Measurements from ENCODE around the gene LINC01488. TPM values are rescaled to one million over a fixed set of nuclear protein-coding genes. Genes with fewer than 3 reads are reported as not detected.

The LINC01488 gene
- total RNA-seq: not detected in 2 replicates

GRCh38 chr11:69481393-69481844 lies at the start of gene LINC01488:
Gene LINC01488, plus strand, starts transcription at chr11:69481663.

Other genes with a start within 250 kb of the LINC01488 start
- 0.62 and 5.2 TPM in 2 replicates for gene MYEOV, start 187.5 kb upstream of the LINC01488 start, total RNA-seq
- gene CCND1, start 159.5 kb downstream of the LINC01488 start, total RNA-seq: 524 and 1,083 TPM in 2 replicates
- 25.6 and 26.4 TPM in 2 replicates for gene LTO1, start 193.7 kb downstream of the LINC01488 start, total RNA-seq
- gene FGF19, start 222.4 kb downstream of the LINC01488 start, total RNA-seq: not detected in 2 replicates

All from uterine smooth muscle cell (primary cell).